ENCODE data around the gene COL18A1.

DNA sequence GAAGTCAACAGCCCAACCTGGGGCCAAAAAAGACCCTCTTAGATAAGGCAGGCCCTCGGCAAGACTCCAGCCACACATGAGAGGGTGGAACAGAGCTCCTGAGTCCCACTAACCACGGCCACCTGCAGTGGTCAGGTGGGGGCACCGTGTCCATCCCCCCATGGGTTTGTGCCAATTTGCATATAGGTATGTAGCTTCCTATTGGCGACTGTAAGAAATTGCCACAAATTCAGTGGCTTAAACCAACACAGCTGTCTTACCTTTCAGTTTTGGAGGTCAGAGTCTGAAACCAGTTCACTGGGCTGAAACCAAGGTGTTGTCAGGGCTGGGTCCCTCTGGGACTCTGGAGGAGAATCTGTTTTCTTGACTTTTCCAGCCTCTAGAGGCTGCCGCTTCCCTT is 59.3 kb downstream of the COL18A1 start:
- TF ChIP-seq, protein P1, sequence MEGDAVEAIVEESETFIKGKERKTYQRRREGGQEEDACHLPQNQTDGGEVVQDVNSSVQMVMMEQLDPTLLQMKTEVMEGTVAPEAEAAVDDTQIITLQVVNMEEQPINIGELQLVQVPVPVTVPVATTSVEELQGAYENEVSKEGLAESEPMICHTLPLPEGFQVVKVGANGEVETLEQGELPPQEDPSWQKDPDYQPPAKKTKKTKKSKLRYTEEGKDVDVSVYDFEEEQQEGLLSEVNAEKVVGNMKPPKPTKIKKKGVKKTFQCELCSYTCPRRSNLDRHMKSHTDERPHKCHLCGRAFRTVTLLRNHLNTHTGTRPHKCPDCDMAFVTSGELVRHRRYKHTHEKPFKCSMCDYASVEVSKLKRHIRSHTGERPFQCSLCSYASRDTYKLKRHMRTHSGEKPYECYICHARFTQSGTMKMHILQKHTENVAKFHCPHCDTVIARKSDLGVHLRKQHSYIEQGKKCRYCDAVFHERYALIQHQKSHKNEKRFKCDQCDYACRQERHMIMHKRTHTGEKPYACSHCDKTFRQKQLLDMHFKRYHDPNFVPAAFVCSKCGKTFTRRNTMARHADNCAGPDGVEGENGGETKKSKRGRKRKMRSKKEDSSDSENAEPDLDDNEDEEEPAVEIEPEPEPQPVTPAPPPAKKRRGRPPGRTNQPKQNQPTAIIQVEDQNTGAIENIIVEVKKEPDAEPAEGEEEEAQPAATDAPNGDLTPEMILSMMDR (IDR thresholded peaks at IDR 0.05) = no peak
- TF ChIP-seq POLR2A (IDR thresholded peaks at IDR 0.05) = no peak
